Erythroblast (primary cell): ENCODE results near the gene MAP3K4.

Source experiments
- GATA1 ChIP-seq: IDR thresholded peaks from 2 replicates; pipeline ENCODE4 v1.6.1; 2011; ENCODE audit warnings: low read depth, mild to moderate bottlenecking, control low read depth, low read length, moderate library complexity
- POLR2A ChIP-seq: IDR thresholded peaks from 2 replicates; pipeline ENCODE4 v1.6.1; 2011; ENCODE audit warnings: mild to moderate bottlenecking, low read length

- TF ChIP-seq POLR2A, result no peak
- TF ChIP-seq GATA1, result no peak
Measured at GRCh38 chr6:161153725-161154124, 162.2 kb downstream of the MAP3K4 start.
